HG03025 (cell line): ENCODE data around the gene RAB7A.
A peak's percentile ranks its signal among the peaks of the same experiment; 100 is the strongest.

Experiments used
- ATAC-seq: cut with Tn5 transposase; IDR thresholded peaks from one replicate; pipeline ENCODE4 v1.9.1; 2021; ENCODE audit warnings: mild to moderate bottlenecking, moderate library complexity; ENCODE audit not compliant: unreplicated experiment, low FRiP score

RAB7A gene

GRCh38 chr3:128784843-128785242, 58.9 kb downstream of the RAB7A start:
- no peak for ATAC-seq

- no peak for ATAC-seq
Observed at GRCh38 chr3:128786434-128787020, 60.5 kb downstream of the RAB7A start.

DNA sequence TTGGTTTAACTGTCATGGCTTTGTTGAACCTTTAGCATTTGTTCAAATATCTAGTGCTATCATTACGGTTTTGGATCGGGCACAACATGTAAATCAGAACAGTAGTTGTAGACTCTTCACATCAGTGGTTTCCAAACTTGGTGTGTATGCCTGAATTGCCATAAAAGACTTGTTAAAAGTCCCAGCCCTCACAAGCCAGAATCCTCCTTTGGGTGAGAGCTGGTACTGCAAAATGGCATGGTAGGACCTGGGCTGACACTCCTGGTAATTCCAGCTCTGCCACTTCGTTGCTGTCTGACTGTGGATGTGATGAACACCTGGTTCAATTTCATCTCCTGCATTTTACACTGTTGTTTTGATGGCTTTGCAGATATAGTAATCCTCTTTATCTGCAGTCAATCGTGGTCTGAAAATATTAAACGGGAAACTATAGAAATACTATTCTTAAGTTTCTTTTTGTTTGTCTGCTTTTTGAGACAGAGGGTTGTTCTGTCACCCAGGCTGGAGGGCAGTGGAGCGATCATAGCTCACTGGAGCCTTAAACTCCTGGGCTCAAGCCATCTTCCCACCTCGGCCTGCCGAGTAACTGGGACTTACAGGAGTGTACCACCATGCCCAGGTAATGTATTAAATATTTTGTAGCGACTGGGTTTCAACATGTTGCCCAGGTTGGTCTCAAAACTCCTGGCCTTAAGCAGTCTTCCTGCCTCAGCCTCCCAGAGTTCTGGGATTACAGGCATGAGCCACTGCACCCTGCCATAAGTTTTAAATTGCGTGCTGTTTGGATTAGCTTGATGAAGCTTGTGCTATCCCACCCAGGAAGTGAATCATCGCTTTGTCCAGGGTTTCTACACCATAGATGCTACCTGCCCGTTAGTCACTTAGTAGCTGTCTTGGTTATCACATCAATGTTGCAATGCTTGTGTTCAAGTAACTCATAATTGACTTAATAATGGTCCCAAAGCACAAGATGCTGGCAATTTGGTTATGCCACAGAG, 61.6 kb downstream of the RAB7A start:
- no peak for ATAC-seq

DNA sequence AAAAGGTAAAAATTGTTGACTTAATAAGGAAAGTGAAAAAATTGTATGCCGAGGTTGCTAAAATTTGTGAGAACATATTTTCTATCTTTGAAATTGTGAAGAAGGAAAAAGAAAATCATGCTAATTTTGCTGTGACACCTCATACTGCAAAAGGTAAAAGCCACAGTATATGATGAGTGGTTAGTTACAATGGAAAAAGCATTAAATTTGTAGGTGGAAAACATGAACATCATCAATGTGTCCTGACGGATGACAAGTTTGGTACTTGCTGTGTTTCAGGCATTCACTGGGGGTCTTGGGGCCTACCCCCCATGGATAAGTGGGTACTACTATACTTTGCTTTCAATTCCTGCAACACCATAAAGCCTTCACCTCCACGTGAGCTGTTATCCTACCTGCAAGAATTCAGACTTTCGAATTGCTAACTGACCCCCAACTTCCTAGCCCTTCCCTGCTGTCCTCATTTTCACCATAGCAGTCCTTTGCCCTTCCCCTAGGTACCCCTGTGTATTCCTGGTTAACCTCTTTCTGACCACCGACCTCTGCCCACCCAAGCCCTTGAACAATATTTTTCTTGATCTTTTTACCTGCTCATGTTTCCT, 62.4 kb downstream of the RAB7A start:
- no peak for ATAC-seq

DNA sequence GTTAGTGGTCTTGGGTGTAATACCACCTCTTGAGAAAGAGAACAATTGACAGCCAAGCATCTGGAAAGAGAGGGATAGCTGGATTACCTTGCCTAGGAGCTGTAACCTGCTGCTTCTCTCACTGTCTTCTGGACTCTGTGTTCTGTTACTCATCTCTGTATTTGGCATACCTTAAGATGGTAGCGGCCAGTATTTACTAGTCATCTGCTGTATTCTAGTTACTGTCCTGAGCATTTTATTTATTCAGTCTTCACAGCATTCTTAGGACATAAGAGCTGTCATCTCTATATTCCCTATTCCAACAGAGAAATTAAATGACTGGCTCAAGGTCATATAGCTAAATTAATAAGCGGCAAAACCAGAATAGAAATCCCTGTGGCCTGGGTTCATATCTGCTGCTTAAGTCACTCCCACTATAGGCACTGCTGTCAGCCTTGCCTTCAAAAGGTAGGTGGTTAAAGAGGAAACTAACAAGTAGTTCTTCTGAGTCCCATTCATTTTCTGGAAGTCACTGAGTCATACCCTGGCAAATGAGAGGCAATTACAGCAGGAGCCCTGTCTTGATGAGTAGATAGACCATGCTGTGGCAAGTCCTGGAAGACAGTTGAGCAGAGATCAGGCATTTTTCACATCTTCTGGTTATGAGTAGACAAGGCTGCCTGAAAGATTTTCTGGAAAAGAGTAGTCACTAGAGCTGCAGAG, 68.2 kb downstream of the RAB7A start:
- no peak for ATAC-seq

DNA sequence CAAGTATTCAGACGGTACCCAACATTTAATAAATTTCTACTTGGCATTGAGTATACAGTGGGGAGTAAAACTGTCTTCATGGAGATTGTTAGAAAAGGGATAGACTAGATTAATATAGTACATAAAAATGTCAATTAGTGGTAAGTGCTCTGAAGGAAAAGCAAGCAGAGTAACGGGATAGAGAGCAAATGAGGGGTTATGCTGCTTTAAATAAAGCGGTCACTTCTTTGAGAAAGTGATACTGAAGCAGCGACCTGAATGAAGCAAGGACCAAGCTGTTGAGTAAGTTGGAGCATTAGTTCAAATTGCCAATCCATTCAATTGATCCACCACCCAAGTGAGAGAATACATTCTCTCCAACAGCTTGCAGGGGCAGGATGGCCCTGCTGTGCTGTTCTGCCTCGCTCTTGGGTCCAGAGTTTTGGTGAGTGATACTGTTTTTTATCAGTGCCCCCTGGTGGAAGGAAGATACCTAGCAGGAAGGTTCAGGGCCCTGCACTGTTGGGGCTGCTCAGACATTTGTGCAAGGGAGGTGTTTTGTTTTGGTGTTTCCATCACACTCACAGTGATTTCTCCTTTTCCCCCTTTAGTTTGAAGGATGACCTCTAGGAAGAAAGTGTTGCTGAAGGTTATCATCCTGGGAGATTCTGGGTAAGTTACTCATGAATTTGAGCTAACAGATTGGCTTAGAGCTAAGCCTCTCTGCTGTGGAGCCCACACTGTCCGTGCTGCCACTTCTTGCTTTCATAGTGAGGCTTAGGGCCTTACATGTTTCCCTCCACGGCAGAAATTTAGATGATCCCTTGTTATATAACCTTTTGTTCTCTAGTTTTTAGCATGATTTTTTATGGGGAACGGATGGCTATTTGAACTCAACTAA, 69.0 kb downstream of the RAB7A start:
- peak; percentile 76 for ATAC-seq

GRCh38 chr3:128799653-128800052, 73.7 kb downstream of the RAB7A start:
- ATAC-seq, result no peak

GRCh38 chr3:128800241-128801187, 74.5 kb downstream of the RAB7A start:
- ATAC-seq, result no peak

GRCh38 chr3:128801779-128802380, 75.9 kb downstream of the RAB7A start:
- no peak for ATAC-seq

DNA sequence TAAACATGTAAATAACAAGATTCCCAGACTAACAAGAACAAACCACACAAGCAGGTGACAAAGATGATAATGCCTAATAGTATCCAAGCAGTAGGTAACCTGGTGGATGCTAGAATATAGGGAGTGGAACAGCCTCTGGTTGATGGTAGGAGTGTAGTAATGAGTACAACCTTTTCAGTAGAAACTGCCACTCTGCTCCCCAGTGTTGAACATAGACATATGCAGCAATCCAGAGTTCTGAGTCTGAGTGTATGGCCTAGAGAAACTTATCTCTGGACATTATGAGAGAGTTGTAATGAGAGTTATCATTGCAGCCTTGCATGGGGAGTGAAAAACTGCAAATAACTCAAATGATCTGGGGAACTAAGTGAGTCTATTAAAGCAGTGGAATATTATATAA, 77.3 kb downstream of the RAB7A start:
- no peak for ATAC-seq

DNA sequence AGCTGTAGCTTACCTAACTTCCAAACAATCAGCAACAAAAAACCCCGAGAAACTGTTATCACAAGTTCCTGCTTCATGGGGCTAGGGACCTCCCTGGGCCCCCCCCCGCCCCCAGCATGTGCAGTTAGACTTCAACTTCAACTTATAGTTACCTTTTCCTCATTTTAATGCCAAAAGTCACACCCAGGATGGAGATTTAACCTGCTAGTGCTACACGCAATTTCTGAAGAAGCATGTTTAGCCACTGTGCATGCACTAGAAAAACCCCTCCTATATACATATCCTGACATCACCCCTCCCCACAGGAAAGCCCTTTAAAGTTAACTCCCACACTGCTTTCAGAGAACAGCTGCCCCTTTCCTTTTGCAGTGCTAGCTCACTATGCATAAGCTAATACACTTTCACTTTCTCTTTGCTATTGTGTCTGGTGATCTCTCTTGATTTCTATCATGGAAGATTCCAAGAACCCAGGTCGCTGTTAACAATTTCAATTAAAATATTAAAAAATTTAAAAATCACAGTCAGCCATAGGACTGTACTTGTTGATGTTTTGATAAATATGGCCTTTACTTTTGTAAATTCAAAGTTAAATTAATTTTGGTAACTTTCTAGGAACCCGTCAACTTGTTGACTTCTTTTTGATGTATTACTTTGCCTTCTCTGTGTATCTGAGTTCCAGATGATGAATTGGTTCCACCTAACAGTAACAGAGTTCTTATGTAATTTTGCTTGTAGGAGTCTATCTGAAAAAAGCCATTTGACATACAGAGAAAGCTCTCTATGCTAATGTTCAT, 78.2 kb downstream of the RAB7A start:
- peak; percentile 67 for ATAC-seq

DNA sequence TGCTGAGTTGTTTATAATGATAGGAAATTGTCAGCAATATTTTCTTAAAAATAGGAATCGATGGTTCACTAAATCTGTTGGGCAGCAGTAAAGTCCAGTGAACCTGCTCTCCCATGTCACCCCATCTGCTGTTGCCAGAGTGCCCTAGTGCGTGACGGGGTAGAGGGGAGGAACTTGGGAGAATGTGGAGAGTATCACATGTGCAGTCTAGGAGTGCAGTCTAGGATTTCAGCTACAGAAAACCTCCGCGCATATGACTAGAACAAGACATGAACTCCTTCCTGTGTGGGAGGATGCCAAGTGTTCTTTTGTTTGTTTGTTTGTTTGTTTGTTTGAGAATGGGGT, 78.8 kb downstream of the RAB7A start:
- no peak for ATAC-seq

GRCh38 chr3:128805772-128806171, 79.8 kb downstream of the RAB7A start:
- no peak for ATAC-seq

- ATAC-seq, result no peak
Observed at GRCh38 chr3:128806588-128806987, 80.6 kb downstream of the RAB7A start.

GRCh38 chr3:128807186-128807830, 81.3 kb downstream of the RAB7A start:
- no peak for ATAC-seq

- no peak for ATAC-seq
Observed at GRCh38 chr3:128808672-128809071, 82.7 kb downstream of the RAB7A start.

DNA sequence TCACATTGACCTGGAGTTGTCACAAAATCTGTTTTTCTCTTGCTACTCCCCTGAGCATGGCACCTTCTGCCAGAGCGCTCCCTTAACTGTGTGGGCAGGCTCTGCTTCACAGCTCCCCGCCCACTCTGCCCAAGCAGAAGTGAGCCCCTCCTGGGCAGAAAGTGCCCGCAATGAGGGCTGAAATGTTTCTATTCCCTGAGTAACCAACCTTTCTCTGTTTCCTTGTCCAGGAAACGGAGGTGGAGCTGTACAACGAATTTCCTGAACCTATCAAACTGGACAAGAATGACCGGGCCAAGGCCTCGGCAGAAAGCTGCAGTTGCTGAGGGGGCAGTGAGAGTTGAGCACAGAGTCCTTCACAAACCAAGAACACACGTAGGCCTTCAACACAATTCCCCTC, 87.1 kb downstream of the RAB7A start:
- no peak for ATAC-seq
